KOPT-K1 (cell line): ENCODE results near the gene PTPRT.
"Not testable (repeated sequence)": the region's sequence is repeated elsewhere in the genome, so short reads cannot be mapped to it uniquely, and the experiment has no call there.

Experiments used
- H3K27ac ChIP-seq: fragments of 200-600 bp; sonication (generic); 2 replicates; pipeline ENCODE4 v1.5.1; 2016; ENCODE audit warnings: antibody characterized with exemption, mild to moderate bottlenecking, low read depth, low read length; ENCODE audit not compliant: poor library complexity, severe bottlenecking
- H3K36me3 ChIP-seq: fragments of 200-600 bp; sonication (generic); 2 replicates; pipeline ENCODE4 v1.5.1; 2017; ENCODE audit warnings: antibody characterized with exemption, mild to moderate bottlenecking, low read length, moderate library complexity; ENCODE audit not compliant: insufficient read depth
- H3K9me3 ChIP-seq: fragments of 200-600 bp; sonication (generic); 2 replicates; pipeline ENCODE4 v1.5.1; 2017; ENCODE audit warnings: antibody characterized with exemption, low read length, mild to moderate bottlenecking; ENCODE audit not compliant: insufficient read depth, poor library complexity, severe bottlenecking

PTPRT gene

GRCh38 chr20:42919316-42919715, 270.4 kb downstream of the PTPRT start:
- peaks cover 4% of the 10 kb centered on the region for H3K9me3 ChIP-seq
- no peaks in the 10 kb centered on the region for H3K36me3 ChIP-seq
- H3K27ac ChIP-seq, result no peak overlapping the region

GRCh38 chr20:42915081-42915480, 274.6 kb downstream of the PTPRT start:
- no peak overlapping the region for H3K27ac ChIP-seq
- H3K9me3 ChIP-seq, result peaks cover 4% of the 10 kb centered on the region
- no peaks in the 10 kb centered on the region for H3K36me3 ChIP-seq

- Histone ChIP-seq H3K9me3 (peaks cover 4% of the 10 kb centered on the region), H3K27ac (no peak overlapping the region), H3K36me3 (no peaks in the 10 kb centered on the region)
Measured at GRCh38 chr20:42914302-42914701, 275.4 kb downstream of the PTPRT start.

GRCh38 chr20:42910808-42911207, 278.9 kb downstream of the PTPRT start:
- not testable (repeated sequence) for H3K27ac ChIP-seq, H3K36me3 ChIP-seq, H3K9me3 ChIP-seq

- no peaks in the 10 kb centered on the region for H3K9me3 ChIP-seq
- H3K36me3 ChIP-seq, result no peaks in the 10 kb centered on the region
- H3K27ac ChIP-seq, result no peak overlapping the region
Measured at GRCh38 chr20:42907730-42908129, 282.0 kb downstream of the PTPRT start.

GRCh38 chr20:42906120-42906519, 283.6 kb downstream of the PTPRT start:
- H3K27ac ChIP-seq, result no peak overlapping the region
- no peaks in the 10 kb centered on the region for H3K9me3 ChIP-seq
- H3K36me3 ChIP-seq, result no peaks in the 10 kb centered on the region

- Histone ChIP-seq H3K27ac (no peak overlapping the region), H3K36me3 (no peaks in the 10 kb centered on the region), H3K9me3 (no peaks in the 10 kb centered on the region)
Measured at GRCh38 chr20:42902509-42902908, 287.2 kb downstream of the PTPRT start.

- no peaks in the 10 kb centered on the region for H3K36me3 ChIP-seq
- no peak overlapping the region for H3K27ac ChIP-seq
- H3K9me3 ChIP-seq, result no peaks in the 10 kb centered on the region
Measured at GRCh38 chr20:42901689-42902440, 287.8 kb downstream of the PTPRT start.

GRCh38 chr20:42900764-42901163, 288.9 kb downstream of the PTPRT start:
- H3K36me3 ChIP-seq, H3K27ac ChIP-seq, H3K9me3 ChIP-seq: not testable (repeated sequence)

- Histone ChIP-seq H3K27ac (no peak overlapping the region), H3K9me3 (no peaks in the 10 kb centered on the region), H3K36me3 (no peaks in the 10 kb centered on the region)
Measured at GRCh38 chr20:42895020-42895419, 294.7 kb downstream of the PTPRT start.

GRCh38 chr20:42894483-42894882, 295.2 kb downstream of the PTPRT start:
- H3K27ac ChIP-seq, result no peak overlapping the region
- no peaks in the 10 kb centered on the region for H3K36me3 ChIP-seq
- H3K9me3 ChIP-seq, result no peaks in the 10 kb centered on the region

- Histone ChIP-seq H3K36me3 (no peaks in the 10 kb centered on the region), H3K9me3 (no peaks in the 10 kb centered on the region), H3K27ac (no peak overlapping the region)
Measured at GRCh38 chr20:42889517-42889916, 300.2 kb downstream of the PTPRT start.

- Histone ChIP-seq H3K36me3 (no peaks in the 10 kb centered on the region), H3K9me3 (no peaks in the 10 kb centered on the region), H3K27ac (no peak overlapping the region)
Measured at GRCh38 chr20:42887281-42887680, 302.4 kb downstream of the PTPRT start.

- Histone ChIP-seq H3K36me3 (no peaks in the 10 kb centered on the region), H3K9me3 (no peaks in the 10 kb centered on the region), H3K27ac (no peak overlapping the region)
Measured at GRCh38 chr20:42886801-42887200, 302.9 kb downstream of the PTPRT start.

- Histone ChIP-seq H3K9me3 (no peaks in the 10 kb centered on the region), H3K36me3 (no peaks in the 10 kb centered on the region), H3K27ac (no peak overlapping the region)
Measured at GRCh38 chr20:42886046-42886445, 303.7 kb downstream of the PTPRT start.

GRCh38 chr20:42875581-42875980, 314.1 kb downstream of the PTPRT start:
- H3K36me3 ChIP-seq, result no peaks in the 10 kb centered on the region
- H3K9me3 ChIP-seq, result no peaks in the 10 kb centered on the region
- H3K27ac ChIP-seq, result no peak overlapping the region
